Brain microvascular endothelial cell (primary cell): ENCODE measurements around the gene ANKRD40CL.
A peak's percentile ranks its signal among the peaks of the same experiment; 100 is the strongest.
"Not testable (repeated sequence)": the region's sequence is repeated elsewhere in the genome, so short reads cannot be mapped to it uniquely, and the experiment has no call there.

ENCODE experiments used
- DNase-seq: peaks from one replicate; pipeline ENCODE4 v3.0.0-alpha.2; 2020
- H3K27ac ChIP-seq: fragments of 250-450 bp; sonication (Bioruptor Pico); 2 replicates; pipeline ENCODE4 v1.5.1; 2020; ENCODE audit warnings: mild to moderate bottlenecking, moderate library complexity
- H3K27me3 ChIP-seq: fragments of 250-450 bp; sonication (Bioruptor Pico); replicated peaks from 2 replicates; pipeline ENCODE4 v1.5.1; 2020; ENCODE audit warnings: mild to moderate bottlenecking
- H3K36me3 ChIP-seq: fragments of 250-450 bp; sonication (Bioruptor Pico); replicated peaks from 2 replicates; pipeline ENCODE4 v1.5.1; 2020; ENCODE audit warnings: mild to moderate bottlenecking
- H3K4me3 ChIP-seq: 2 replicates; pipeline ENCODE4 v1.5.1; 2011; ENCODE audit warnings: low read depth, mild to moderate bottlenecking, control low read depth, low read length, moderate library complexity
- CTCF ChIP-seq: IDR thresholded peaks from 2 replicates; pipeline ENCODE4 v1.5.1; 2011; ENCODE audit warnings: low read depth, mild to moderate bottlenecking, moderate library complexity, low read length, control low read depth, inconsistent platforms; ENCODE audit errors: missing control alignments
- in situ Hi-C: cut with HindIII; loops from 2 replicates; pipeline ENCODE4 v1.10.0; 2017; ENCODE audit warnings: low sequenced_read_pairs, low pct_ligation_motif_present

ANKRD40CL gene

DNA sequence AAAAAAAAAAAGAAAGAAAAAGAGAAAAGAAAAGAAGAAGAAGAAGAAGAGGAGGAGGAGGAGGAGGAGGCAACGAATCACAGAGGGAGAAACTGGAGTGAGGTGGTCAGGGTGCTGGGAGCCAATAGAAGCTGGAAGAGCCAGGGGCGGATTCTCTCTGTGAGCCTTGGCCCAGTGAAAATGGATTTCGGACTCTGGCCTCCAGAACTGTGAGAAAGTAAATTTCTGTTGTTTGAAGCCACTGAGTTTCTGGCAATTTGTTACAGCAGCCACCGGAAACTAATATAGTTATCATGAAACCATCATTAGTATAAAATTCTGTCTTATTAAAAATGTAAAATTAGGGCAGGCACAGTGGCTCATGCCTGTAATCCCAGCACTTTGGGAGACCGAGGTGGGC lies 40.4 kb upstream of the ANKRD40CL start:
- Histone ChIP-seq H3K27ac (no peak overlapping the region), H3K36me3 (no peaks in the 10 kb centered on the region), H3K4me3 (no peak overlapping the region), H3K27me3 (no peaks in the 10 kb centered on the region)
- TF ChIP-seq CTCF = no peak
- in situ Hi-C loops = no loop called here
- no peak for DNase-seq

DNA sequence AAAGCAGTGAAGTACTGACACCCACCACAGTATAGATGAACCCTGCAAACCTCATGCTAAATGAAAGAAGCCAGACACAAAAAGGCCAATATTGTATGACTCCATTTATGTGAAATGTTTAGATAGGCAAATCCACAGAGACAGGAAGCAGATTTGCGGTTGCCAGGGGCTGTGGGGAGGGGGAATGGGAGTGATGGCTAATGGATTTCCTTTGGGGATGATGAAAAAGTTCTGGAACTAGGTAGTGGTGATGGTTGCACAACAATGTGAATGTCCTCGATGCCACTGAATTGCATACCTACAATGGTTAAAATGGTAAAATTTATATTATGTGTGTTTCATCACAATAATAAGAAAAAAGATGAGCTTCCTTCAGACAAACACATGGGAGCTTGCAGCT lies 39.7 kb upstream of the ANKRD40CL start:
- H3K27ac ChIP-seq = no peak overlapping the region
- no peak for TF ChIP-seq CTCF
- no peak overlapping the region for H3K4me3 ChIP-seq
- H3K27me3 ChIP-seq = no peaks in the 10 kb centered on the region
- no peaks in the 10 kb centered on the region for H3K36me3 ChIP-seq
- in situ Hi-C loops = no loop called here
- no peak for DNase-seq

DNA sequence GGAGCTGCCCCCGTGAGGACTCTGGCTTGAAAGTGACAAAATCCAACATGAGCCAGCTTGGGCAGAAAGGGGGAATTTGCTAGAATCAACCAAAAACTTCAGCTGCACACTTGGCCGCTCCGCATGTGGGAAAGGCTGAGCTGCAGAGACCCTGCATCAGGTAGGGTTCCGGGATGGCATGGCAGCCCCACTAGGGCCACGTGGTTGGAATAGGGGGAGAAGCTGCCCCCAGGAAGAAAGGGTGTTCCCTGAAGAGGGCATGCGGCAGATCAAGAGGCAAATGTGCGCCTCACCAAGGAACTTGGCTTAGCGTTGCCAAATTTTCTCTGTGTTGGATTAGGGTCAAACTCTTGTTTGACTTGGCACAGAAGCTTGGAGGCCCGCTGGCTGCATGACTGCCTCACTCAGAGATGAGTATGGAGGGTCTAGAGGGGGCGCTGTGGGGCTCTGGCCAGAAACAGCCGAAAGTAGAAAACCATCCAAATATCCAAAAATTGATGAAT lies 38.9 kb upstream of the ANKRD40CL start:
- H3K36me3 ChIP-seq = no peaks in the 10 kb centered on the region
- DNase-seq = peak; percentile 11

GRCh38 chr17:50805486-50805885 lies 38.2 kb upstream of the ANKRD40CL start:
- Histone ChIP-seq H3K36me3 (no peaks in the 10 kb centered on the region), H3K4me3 (no peak overlapping the region), H3K27ac (no peak overlapping the region), H3K27me3 (no peaks in the 10 kb centered on the region)
- in situ Hi-C loops = no loop called here
- TF ChIP-seq CTCF = no peak
- DNase-seq = no peak

More for the DNA sequence above, 38.9 kb upstream of the ANKRD40CL start:
- Histone ChIP-seq H3K27ac (no peak overlapping the region), H3K4me3 (no peak overlapping the region), H3K27me3 (no peaks in the 10 kb centered on the region)
- peak; percentile 51 for TF ChIP-seq CTCF
- in situ Hi-C loops = no loop called here

DNA sequence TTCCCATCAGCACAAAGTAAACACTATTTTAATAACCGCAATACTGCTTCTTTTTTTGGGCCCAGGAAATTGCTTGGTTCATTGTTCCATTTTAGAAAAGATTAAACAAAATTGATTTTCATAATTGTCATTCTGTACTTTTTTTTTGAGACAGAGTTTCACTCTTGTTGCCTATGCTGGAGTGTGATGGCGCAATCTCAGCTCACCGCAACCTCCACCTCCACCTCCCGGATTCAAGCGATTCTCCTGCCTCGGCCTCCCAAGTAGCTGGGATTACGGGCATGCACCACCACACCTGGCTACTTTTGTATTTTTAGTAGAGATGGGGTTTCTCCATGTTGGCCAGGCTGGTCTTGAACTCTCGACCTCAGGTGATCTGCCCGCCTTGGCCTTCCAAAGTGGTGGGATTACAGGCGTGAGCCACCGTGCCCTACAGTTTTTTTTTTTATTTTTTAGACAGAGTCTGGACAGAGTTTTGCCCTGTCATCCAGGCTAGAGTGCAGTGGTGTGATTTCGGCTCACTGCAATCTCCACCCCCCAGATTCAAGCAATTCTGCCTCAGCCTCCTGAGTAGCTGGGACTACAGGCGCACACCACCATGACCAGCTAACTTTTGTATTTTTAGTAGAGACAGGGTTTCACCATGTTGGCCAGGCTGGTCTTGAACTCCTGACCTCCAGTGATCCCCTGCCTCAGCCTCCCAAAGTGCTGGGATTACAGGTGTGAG lies 37.6 kb upstream of the ANKRD40CL start:
- H3K4me3 ChIP-seq, H3K36me3 ChIP-seq, H3K27ac ChIP-seq, in situ Hi-C loops, H3K27me3 ChIP-seq, DNase-seq: not testable (repeated sequence)

GRCh38 chr17:50803676-50804075 lies 36.4 kb upstream of the ANKRD40CL start:
- no peak for TF ChIP-seq CTCF
- Histone ChIP-seq H3K36me3 (no peaks in the 10 kb centered on the region), H3K27ac (no peak overlapping the region), H3K27me3 (no peaks in the 10 kb centered on the region), H3K4me3 (no peak overlapping the region)
- in situ Hi-C loops = no loop called here
- no peak for DNase-seq
